Measurements from ENCODE around the gene SPSB3. TPM values are rescaled to one million over a fixed set of nuclear protein-coding genes. Genes with fewer than 3 reads are reported as not detected.
A peak's percentile ranks its signal among the peaks of the same experiment; 100 is the strongest.

The SPSB3 gene
- total RNA-seq, 1 donor from 2014 or later, result 52.9 TPM

DNA sequence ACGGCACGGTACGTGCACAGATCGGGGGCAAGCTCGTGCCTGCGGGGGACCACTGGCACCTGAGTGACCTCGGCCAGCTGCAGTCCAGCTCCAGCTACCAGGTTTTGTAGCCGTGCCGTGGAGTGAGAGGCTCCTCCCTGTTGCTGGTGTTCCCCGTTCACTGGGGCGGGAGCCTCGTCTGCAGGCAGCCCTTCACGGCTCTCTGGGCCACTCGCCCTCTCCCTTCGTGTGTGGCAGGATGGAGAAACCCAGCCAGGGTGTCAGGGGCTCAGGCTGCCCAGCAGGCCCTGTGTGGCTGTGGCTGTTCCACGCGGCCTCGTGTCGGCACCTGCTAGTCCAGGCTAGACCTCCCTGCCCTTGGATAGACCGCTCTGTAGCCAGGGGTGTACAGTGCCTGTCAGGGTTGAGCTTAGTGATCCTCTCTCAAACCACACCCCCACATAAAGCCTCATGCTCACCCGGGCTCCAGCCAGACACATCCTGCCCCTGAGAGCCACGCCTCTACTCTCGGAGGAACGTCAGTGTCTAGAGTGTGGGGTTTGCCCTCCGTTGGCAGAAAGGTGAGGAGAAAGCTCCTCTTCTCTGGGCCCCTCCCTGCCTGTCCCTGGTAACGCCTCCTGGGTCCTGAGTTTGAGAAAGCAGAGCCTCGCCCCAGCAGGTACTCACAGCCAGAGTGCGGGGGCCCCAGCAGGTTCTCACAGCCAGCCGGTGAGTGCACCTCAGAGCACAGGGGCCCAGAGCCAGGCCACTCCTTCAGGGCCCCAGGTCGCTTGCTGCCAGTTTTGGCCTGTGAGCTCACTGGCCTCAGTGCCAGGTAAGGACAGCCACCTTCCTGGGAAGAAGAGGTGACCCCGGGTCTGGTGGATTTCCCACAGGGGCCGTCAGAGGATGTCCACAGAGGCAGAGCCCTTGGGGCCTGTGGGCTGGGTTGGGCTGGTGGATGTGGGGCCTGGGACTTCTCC lies 38.7 kb downstream of the SPSB3 start:
- Mint-ChIP-seq H3K36me3 (ENCODE audit: low read depth, unreplicated experiment) (peaks cover 9% of the 10 kb centered on the region), H3K4me3 (ENCODE audit: unreplicated experiment) (no peak overlapping the region), H3K27me3 (ENCODE audit: unreplicated experiment) (peaks cover 5% of the 10 kb centered on the region), H3K27ac (ENCODE audit: unreplicated experiment) (no peak overlapping the region), H3K9me3 (ENCODE audit: unreplicated experiment) (no peaks in the 10 kb centered on the region), H3K4me1 (ENCODE audit: unreplicated experiment) (peaks cover 2% of the 10 kb centered on the region)
- no peak for DNase-seq (ENCODE audit: low spot score)
- TF ChIP-seq, protein P1, sequence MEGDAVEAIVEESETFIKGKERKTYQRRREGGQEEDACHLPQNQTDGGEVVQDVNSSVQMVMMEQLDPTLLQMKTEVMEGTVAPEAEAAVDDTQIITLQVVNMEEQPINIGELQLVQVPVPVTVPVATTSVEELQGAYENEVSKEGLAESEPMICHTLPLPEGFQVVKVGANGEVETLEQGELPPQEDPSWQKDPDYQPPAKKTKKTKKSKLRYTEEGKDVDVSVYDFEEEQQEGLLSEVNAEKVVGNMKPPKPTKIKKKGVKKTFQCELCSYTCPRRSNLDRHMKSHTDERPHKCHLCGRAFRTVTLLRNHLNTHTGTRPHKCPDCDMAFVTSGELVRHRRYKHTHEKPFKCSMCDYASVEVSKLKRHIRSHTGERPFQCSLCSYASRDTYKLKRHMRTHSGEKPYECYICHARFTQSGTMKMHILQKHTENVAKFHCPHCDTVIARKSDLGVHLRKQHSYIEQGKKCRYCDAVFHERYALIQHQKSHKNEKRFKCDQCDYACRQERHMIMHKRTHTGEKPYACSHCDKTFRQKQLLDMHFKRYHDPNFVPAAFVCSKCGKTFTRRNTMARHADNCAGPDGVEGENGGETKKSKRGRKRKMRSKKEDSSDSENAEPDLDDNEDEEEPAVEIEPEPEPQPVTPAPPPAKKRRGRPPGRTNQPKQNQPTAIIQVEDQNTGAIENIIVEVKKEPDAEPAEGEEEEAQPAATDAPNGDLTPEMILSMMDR (IDR thresholded peaks at IDR 0.05; ENCODE audit: unreplicated experiment), result no peak

DNA sequence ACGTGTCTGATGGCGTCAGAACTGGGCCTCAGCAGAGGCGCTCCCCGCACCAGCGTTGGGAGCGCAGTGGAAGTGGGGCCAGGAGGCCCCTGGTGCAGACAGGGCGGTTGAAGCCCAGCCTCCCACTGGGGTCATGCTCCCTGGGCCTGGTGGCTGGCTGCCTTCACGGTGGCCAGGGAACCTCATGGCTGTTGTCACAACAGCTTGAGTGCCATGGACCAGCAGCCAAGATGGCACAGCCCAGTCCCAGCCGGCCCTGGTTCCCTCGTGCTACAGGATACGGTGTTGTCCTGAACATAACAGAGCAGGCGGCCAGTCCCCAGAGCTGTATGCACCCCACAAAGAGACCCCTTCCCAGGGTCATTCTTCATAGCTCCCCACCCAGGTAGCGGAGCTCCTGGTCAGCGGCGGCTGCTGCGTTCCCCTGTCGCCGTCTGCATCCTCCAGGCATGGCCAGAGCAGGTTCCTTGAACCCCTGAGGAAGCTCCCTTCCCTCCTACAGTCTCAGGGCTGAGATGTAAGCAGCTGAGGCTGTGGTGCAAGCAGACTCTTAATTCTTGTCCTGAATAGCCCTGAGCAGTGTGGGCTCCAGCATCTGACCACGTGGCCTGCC lies 40.7 kb downstream of the SPSB3 start:
- Mint-ChIP-seq H3K4me1 (ENCODE audit: unreplicated experiment) (peaks cover 2% of the 10 kb centered on the region), H3K36me3 (ENCODE audit: low read depth, unreplicated experiment) (peaks cover 9% of the 10 kb centered on the region), H3K27ac (ENCODE audit: unreplicated experiment) (no peak overlapping the region), H3K4me3 (ENCODE audit: unreplicated experiment) (no peak overlapping the region), H3K9me3 (ENCODE audit: unreplicated experiment) (no peaks in the 10 kb centered on the region), H3K27me3 (ENCODE audit: unreplicated experiment) (peaks cover 2% of the 10 kb centered on the region)
- TF ChIP-seq, protein P1 (IDR thresholded peaks at IDR 0.05; ENCODE audit: unreplicated experiment), result no peak
- DNase-seq (ENCODE audit: low spot score), result no peak

DNA sequence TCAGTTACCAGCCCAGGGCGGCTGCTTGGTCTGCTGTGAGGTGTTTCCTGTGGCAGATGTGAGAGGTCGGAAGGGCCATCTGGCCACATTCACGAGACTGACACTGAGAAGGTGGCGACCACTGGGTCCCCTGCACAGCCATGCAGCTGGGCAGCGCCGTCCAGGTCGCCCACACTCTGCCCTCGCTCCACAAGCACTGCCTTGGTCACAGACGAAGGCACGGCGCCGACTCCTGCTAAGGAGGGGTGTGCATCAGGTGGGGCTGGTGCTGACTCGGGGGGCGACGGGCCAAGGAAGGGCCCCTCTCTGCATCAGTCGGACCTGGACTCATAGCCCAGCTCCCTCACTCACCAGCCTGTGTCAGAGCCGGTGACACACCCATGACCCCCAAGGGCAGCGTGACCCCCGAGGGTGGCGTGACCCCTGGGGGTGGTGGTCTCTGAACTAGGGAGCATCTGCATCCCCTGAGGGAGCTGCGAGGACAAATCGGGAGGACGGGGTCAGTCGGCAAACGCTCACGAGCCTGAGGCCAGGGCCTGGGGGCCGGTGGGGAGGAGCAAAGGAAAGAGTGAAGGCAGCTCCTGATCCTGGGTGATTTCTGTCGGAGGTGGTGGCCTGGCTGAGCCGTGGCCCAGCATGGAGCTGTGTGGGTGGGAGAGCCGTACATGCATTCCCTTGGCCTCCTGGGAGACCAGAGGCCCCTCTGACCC lies 41.4 kb downstream of the SPSB3 start:
- Mint-ChIP-seq H3K36me3 (ENCODE audit: low read depth, unreplicated experiment) (peaks cover 9% of the 10 kb centered on the region), H3K27ac (ENCODE audit: unreplicated experiment) (no peak overlapping the region), H3K4me1 (ENCODE audit: unreplicated experiment) (peaks cover 2% of the 10 kb centered on the region), H3K9me3 (ENCODE audit: unreplicated experiment) (no peaks in the 10 kb centered on the region), H3K4me3 (ENCODE audit: unreplicated experiment) (peak overlapping the region; percentile 7), H3K27me3 (ENCODE audit: unreplicated experiment) (peaks cover 2% of the 10 kb centered on the region)
- DNase-seq (ENCODE audit: low spot score), result no peak
- TF ChIP-seq, protein P1 (IDR thresholded peaks at IDR 0.05; ENCODE audit: unreplicated experiment), result no peak

DNA sequence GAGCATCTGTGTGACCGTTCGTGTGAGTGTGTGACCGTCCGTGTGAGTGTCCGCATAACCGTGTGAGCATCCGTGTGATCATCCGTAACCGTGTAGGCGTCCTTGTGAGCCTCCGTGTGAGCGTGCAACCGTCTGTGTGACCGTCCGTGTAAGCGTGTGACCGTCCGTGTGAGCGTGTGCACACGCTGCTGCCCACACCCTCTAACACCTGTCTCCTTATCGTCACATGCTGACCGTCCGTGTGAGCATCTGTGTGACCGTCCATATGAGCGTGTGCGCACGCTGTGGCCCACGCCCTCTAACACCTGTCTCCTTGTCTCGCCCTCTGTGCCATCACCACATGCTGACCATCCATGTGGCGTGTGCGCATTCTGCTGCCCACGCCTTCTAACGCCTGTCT lies 42.1 kb downstream of the SPSB3 start:
- DNase-seq (ENCODE audit: low spot score), result no peak
- H3K27ac Mint-ChIP-seq (ENCODE audit: unreplicated experiment), result no peak overlapping the region
- no peak overlapping the region for H3K4me3 Mint-ChIP-seq (ENCODE audit: unreplicated experiment)
- H3K4me1 Mint-ChIP-seq (ENCODE audit: unreplicated experiment), result peaks cover 2% of the 10 kb centered on the region
- TF ChIP-seq, protein P1 (IDR thresholded peaks at IDR 0.05; ENCODE audit: unreplicated experiment), result no peak
- H3K27me3 Mint-ChIP-seq (ENCODE audit: unreplicated experiment), result peaks cover 2% of the 10 kb centered on the region
- H3K36me3 Mint-ChIP-seq (ENCODE audit: low read depth, unreplicated experiment), result peaks cover 8% of the 10 kb centered on the region
- no peaks in the 10 kb centered on the region for H3K9me3 Mint-ChIP-seq (ENCODE audit: unreplicated experiment)

All from endothelial cell (in vitro differentiated cells).